ENCODE measurements around the gene TTYH2.
A peak's percentile ranks its signal among the peaks of the same experiment; 100 is the strongest.

Gene TTYH2

DNA sequence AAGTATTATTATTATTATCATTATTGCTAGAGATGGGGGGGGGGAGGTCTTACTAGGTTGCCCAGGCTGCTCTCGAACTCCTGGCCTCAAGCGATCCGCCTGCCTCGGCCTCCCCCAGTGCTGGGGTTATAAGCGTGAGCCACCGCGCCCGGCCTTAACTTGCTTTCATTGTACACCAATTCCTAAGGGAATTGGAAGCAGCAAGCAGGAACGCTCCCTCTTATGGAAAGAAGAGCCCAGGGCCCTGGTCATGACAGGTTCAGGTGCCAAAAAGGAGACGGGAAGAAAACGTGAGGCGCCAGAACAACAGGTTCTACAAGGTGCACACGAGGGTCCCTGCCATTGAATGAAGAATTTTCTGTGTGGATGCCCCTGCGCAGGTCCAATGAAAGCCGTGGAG lies 10.4 kb upstream of the TTYH2 start:
- no peak overlapping the region for H3K27ac Mint-ChIP-seq
- no peaks in the 10 kb centered on the region for H3K9me3 Mint-ChIP-seq
- H3K27me3 Mint-ChIP-seq (ENCODE audit: low read depth, poor library complexity) = peaks cover 26% of the 10 kb centered on the region
- TF ChIP-seq, protein P1, sequence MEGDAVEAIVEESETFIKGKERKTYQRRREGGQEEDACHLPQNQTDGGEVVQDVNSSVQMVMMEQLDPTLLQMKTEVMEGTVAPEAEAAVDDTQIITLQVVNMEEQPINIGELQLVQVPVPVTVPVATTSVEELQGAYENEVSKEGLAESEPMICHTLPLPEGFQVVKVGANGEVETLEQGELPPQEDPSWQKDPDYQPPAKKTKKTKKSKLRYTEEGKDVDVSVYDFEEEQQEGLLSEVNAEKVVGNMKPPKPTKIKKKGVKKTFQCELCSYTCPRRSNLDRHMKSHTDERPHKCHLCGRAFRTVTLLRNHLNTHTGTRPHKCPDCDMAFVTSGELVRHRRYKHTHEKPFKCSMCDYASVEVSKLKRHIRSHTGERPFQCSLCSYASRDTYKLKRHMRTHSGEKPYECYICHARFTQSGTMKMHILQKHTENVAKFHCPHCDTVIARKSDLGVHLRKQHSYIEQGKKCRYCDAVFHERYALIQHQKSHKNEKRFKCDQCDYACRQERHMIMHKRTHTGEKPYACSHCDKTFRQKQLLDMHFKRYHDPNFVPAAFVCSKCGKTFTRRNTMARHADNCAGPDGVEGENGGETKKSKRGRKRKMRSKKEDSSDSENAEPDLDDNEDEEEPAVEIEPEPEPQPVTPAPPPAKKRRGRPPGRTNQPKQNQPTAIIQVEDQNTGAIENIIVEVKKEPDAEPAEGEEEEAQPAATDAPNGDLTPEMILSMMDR (IDR thresholded peaks at IDR 0.05) = no peak
- DNase-seq = no peak
- peaks cover 24% of the 10 kb centered on the region for H3K36me3 Mint-ChIP-seq (ENCODE audit: low read depth)
- H3K4me1 Mint-ChIP-seq = peaks cover 44% of the 10 kb centered on the region
- H3K4me3 Mint-ChIP-seq = peak overlapping the region; percentile 100

DNA sequence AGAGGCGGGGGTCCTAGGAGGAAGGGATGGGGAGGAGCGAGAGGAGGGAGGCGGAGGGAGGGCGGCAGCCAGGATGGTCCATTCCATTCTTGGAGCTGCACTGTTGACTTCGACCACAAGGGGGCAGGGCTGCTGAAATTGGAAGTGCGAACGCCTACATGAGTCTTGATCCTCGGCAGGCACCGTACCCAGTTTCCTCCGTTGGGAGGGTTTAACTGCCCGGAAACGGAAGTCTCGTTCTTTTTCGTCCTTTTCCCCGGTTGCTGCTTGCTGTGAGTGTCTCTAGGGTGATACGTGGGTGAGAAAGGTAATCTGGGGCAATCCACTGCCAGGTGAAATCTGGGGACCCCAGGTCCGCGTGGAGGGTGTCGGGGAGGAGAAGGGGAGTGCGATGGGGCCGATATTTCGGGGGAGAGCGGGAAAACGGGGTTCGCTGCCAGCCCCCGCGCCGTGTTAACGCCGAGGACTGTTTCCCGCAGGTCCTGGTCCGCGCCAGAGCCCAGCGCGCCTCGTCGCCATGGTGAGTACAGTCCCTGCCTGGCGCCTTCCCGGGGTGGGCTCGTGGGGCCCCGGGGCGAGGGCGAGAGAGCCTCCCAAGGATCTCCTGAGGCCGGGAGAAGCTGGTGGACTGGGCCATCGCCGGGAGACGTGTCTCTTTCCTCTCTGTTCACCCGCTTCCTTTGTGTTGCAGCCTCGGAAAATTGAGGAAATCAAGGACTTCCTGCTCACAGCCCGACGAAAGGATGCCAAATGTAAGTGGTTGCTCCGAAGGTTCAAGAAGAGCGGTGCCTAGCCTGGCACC lies 9.7 kb upstream of the TTYH2 start, which contains the start of gene RPL38:
RPL38 (plus strand) TSS at position 240 of the 802 bp plus-strand sequence; CDS start at position 518, 278 bp downstream.
- Mint-ChIP-seq H3K4me1 (peaks cover 51% of the 10 kb centered on the region), H3K27me3 (ENCODE audit: low read depth, poor library complexity) (peaks cover 25% of the 10 kb centered on the region), H3K36me3 (ENCODE audit: low read depth) (peaks cover 25% of the 10 kb centered on the region), H3K9me3 (no peaks in the 10 kb centered on the region), H3K27ac (peak within 1 kb of the TSS; percentile 100), H3K4me3 (peak within 1 kb of the TSS; percentile 100)
- peak; percentile 99 for DNase-seq
- TF ChIP-seq, protein P1 (IDR thresholded peaks at IDR 0.05) = peak; percentile 84

GRCh38 chr17:74204474-74204873 lies 8.9 kb upstream of the TTYH2 start:
- peaks cover 59% of the 10 kb centered on the region for H3K4me1 Mint-ChIP-seq

DNA sequence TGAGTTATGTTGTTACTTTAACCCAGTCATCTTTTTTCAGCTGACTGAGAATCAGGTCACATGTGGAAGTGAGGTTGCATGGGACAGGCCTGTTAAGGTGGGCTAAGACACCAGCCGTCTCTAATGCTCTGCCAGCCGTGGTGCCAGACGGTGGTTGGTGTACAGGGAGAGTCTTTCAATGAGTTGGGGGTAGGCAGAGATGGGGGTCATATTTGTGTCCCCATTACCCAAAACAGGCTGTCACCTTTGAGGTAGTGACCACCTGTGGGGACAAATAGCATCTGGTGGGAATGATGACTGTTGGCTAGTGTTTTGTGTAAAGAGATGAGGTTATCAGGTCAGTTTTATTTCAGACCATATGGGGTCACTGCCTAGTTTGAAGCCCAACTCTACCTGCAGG lies 8.1 kb upstream of the TTYH2 start:
- Mint-ChIP-seq H3K36me3 (ENCODE audit: low read depth) (peaks cover 41% of the 10 kb centered on the region), H3K4me1 (peaks cover 62% of the 10 kb centered on the region), H3K4me3 (peak overlapping the region; percentile 100), H3K27me3 (ENCODE audit: low read depth, poor library complexity) (peaks cover 18% of the 10 kb centered on the region), H3K9me3 (no peaks in the 10 kb centered on the region), H3K27ac (peak overlapping the region; percentile 77)
- TF ChIP-seq, protein P1 (IDR thresholded peaks at IDR 0.05) = no peak
- DNase-seq = no peak

More at GRCh38 chr17:74204474-74204873, 8.9 kb upstream of the TTYH2 start:
- Mint-ChIP-seq H3K4me3 (peak overlapping the region; percentile 100), H3K36me3 (ENCODE audit: low read depth) (peaks cover 33% of the 10 kb centered on the region), H3K27me3 (ENCODE audit: low read depth, poor library complexity) (peaks cover 23% of the 10 kb centered on the region), H3K27ac (peak overlapping the region; percentile 100), H3K9me3 (no peaks in the 10 kb centered on the region)
- TF ChIP-seq, protein P1 (IDR thresholded peaks at IDR 0.05) = no peak
- DNase-seq = no peak

DNA sequence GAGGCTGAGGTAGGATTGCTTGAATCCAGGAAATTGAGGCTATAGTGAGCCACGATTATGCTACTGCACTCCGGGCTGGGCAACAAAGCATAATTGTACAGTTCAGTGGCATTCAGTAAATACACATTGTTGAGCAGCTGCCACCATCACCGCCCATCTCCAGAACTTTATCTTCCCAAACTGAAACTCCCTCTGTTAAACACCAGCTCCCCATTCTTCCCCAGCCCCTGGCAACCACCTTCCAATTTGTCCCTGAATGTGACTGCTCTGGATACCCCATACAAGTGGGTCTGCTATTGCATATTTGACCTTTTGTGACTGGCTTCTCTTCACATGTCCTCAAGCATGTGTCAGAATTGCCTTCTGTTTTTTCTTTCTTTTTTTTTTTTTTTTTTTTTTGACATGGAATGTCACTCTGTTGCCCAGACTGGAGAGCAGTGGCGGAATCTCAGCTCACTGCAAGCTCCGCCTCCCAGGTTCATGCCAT lies 7.0 kb upstream of the TTYH2 start:
- peaks cover 70% of the 10 kb centered on the region for H3K4me1 Mint-ChIP-seq
- H3K27ac Mint-ChIP-seq = no peak overlapping the region
- peaks cover 11% of the 10 kb centered on the region for H3K27me3 Mint-ChIP-seq (ENCODE audit: low read depth, poor library complexity)
- DNase-seq = no peak
- H3K4me3 Mint-ChIP-seq = peak overlapping the region; percentile 61
- peaks cover 45% of the 10 kb centered on the region for H3K36me3 Mint-ChIP-seq (ENCODE audit: low read depth)
- H3K9me3 Mint-ChIP-seq = no peaks in the 10 kb centered on the region
- TF ChIP-seq, protein P1 (IDR thresholded peaks at IDR 0.05) = no peak
